Measurements from ENCODE around the gene AGAP2.
"Not testable (repeated sequence)": the region's sequence is repeated elsewhere in the genome, so short reads cannot be mapped to it uniquely, and the experiment has no call there.

The AGAP2 gene

GRCh38 chr12:57724003-57724935 lies 14.3 kb downstream of the AGAP2 start:
- DNase-seq = no peak
- Histone ChIP-seq H3K36me3 (peaks cover 16 to 30% (median 25%) of the 10 kb centered on the region in 3 donors), H3K9me3 (no peaks in the 10 kb centered on the region), H3K27ac (no peak overlapping the region), H3K4me1 (peaks cover 0 to 19% (median 15%) of the 10 kb centered on the region in 4 donors), H3K4me3 (no peak overlapping the region), H3K27me3 (peaks cover 0 to 28% of the 10 kb centered on the region in 2 donors)
- intact Hi-C loops (cut with DNase I; ENCODE audit: low total_unique reads) = loop anchor here (10.0 kb wide), 1 partner anchor 181 kb away; no protein-coding TSS in a partner anchor
- TF ChIP-seq CTCF (IDR thresholded peaks at IDR 0.05) = no peak

GRCh38 chr12:57723630-57723962 lies 14.9 kb downstream of the AGAP2 start:
- H3K4me3 ChIP-seq = no peak overlapping the region
- DNase-seq = no peak
- no peak overlapping the region for H3K27ac ChIP-seq
- intact Hi-C loops (cut with DNase I; ENCODE audit: low total_unique reads) = loop anchor here (10.0 kb wide), 1 partner anchor 181 kb away; no protein-coding TSS in a partner anchor
- H3K27me3 ChIP-seq = peaks cover 0 to 28% of the 10 kb centered on the region in 2 donors
- H3K4me1 ChIP-seq = peaks cover 0 to 19% (median 15%) of the 10 kb centered on the region in 4 donors
- H3K9me3 ChIP-seq = no peaks in the 10 kb centered on the region
- no peak for TF ChIP-seq CTCF (IDR thresholded peaks at IDR 0.05)
- peaks cover 22 to 37% (median 32%) of the 10 kb centered on the region in 3 donors for H3K36me3 ChIP-seq

GRCh38 chr12:57722716-57723629 lies 15.6 kb downstream of the AGAP2 start:
- H3K4me1 ChIP-seq = peaks cover 0 to 19% (median 15%) of the 10 kb centered on the region in 4 donors
- intact Hi-C loops (cut with DNase I; ENCODE audit: low total_unique reads) = loop anchor here (10.0 kb wide), 1 partner anchor 182 kb away; no protein-coding TSS in a partner anchor
- DNase-seq = no peak
- H3K36me3 ChIP-seq = peaks cover 29 to 43% (median 38%) of the 10 kb centered on the region in 3 donors
- peaks cover 0 to 28% of the 10 kb centered on the region in 2 donors for H3K27me3 ChIP-seq
- TF ChIP-seq CTCF (IDR thresholded peaks at IDR 0.05) = no peak
- no peak overlapping the region for H3K27ac ChIP-seq
- no peaks in the 10 kb centered on the region for H3K9me3 ChIP-seq
- H3K4me3 ChIP-seq = no peak overlapping the region

- not testable (repeated sequence) for DNase-seq, H3K9me3 ChIP-seq, H3K4me3 ChIP-seq, H3K27ac ChIP-seq
- intact Hi-C loops (cut with DNase I; ENCODE audit: low total_unique reads) = loop anchor here (10.0 kb wide), 1 partner anchor 183 kb away; no protein-coding TSS in a partner anchor
- H3K4me1 ChIP-seq = peaks cover 0 to 14% (median 12%) of the 10 kb centered on the region in 4 donors
- H3K36me3 ChIP-seq = peaks cover 36 to 51% (median 47%) of the 10 kb centered on the region in 3 donors
- H3K27me3 ChIP-seq = peaks cover 0 to 23% of the 10 kb centered on the region in 2 donors
Observed at GRCh38 chr12:57721846-57722608, 16.5 kb downstream of the AGAP2 start.

GRCh38 chr12:57720606-57721595 lies 17.6 kb downstream of the AGAP2 start:
- Histone ChIP-seq H3K27me3 (peaks cover 0 to 14% of the 10 kb centered on the region in 2 donors), H3K4me3 (no peak overlapping the region), H3K4me1 (peaks cover 0 to 5% (median 4%) of the 10 kb centered on the region in 4 donors), H3K27ac (no peak overlapping the region), H3K9me3 (no peaks in the 10 kb centered on the region), H3K36me3 (peaks cover 47 to 62% (median 58%) of the 10 kb centered on the region in 3 donors)
- intact Hi-C loops (cut with DNase I; ENCODE audit: low total_unique reads) = loop anchor here (10.0 kb wide), 1 partner anchor 184 kb away; no protein-coding TSS in a partner anchor
- no peak for TF ChIP-seq CTCF (IDR thresholded peaks at IDR 0.05)
- DNase-seq = no peak

Measured in tibial artery (tissue), 4 donors.